ENCODE results near the gene CUBN. TPM values are rescaled to one million over a fixed set of nuclear protein-coding genes. Genes with fewer than 3 reads are reported as not detected.

The CUBN gene
- 0.65 and 2.8 TPM in 2 replicates for total RNA-seq (2014; rRNA removed; shearing (Covaris generic))
- 0.23 and 0.41 TPM in 2 replicates for polyA plus RNA-seq (2016; fragmentation: Nextera tagmentation; extraction: Ambion mirVana)

DNA sequence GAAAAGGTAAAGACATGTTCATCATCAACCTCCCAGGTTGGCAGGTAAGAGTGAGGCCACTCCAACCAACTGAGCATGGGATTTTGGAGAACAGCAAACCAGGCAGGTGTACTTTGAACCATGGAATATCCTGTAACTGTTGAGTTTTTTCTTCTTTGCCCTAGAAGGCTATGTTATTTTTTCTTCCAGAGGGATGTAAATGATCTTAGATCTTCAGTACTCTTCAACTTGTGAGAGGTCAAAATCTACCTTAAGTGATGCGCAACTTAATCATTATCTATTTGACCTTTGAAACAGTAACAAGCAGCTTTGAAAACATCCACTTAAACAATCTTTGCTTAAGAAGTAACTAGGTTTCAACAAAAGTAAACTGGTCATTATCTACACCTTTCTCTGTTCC lies at the start of gene CUBN:
CUBN (minus strand) TSS at position 71 of the 400 bp plus-strand sequence; CDS start at position 25, 46 bp downstream.
- TF ChIP-seq EZH2phosphoT487 (IDR thresholded peaks at IDR 0.05; ENCODE audit: insufficient read depth, low read depth): no peak
- TF ChIP-seq EZH2 (IDR thresholded peaks at IDR 0.05; ENCODE audit: insufficient read depth, poor library complexity, severe bottlenecking): no peak
- Histone ChIP-seq H3K9me2 (ENCODE audit: insufficient read depth) (no peaks in the 10 kb centered on the region), H3F3A (ENCODE audit: insufficient read depth) (no peaks in the 10 kb centered on the region), H3K4me1 (ENCODE audit: insufficient read depth) (no peaks in the 10 kb centered on the region), H2AFZ (no peak within 1 kb of the TSS), H3K9me3 (ENCODE audit: low read depth) (no peaks in the 10 kb centered on the region), H3K9ac (no peak within 1 kb of the TSS), H3K4me3 (no peak within 1 kb of the TSS), H3K79me2 (ENCODE audit: insufficient read depth) (no peaks in the 10 kb centered on the region), H3K27ac (no peak within 1 kb of the TSS), H3K27me3 (replicated peaks; ENCODE audit: insufficient read depth) (no peaks in the 10 kb centered on the region), H4K20me1 (ENCODE audit: insufficient read depth) (no peaks in the 10 kb centered on the region), H3K36me3 (ENCODE audit: low read depth) (no peaks in the 10 kb centered on the region), H3K4me2 (ENCODE audit: unreplicated experiment) (no peak within 1 kb of the TSS)
- in situ Hi-C loops (cut with MboI): no loop called here
- DNase-seq: no peak
- 91 to 93% methylated on average over 1 of the region's 1 CpG for WGBS, 2 experiments (ENCODE audit: low coverage in 1 of 2, low lambda C conversion rate in 2 of 2, missing lambda C conversion rate in 2 of 2)

DNA sequence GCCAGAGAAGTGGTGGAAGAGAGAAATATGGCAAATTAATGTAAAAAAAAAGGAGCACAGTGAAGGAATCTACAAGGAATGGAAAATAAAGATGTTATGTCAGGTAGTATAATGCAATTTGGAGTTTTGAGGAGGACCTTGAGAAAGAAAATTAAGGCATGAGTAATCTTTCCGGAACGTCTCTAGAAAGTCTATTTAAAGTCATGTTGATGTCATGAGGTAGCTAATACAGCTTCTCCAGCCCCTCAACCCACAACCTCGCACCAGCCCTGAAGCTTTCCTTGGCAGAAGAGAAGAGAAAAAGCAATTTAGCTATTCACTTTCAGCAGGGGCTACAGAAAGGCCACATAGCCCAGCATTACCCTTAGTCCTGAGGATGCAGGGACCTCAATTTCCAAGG lies 49.4 kb upstream of the CUBN start:
- H3K4me3 ChIP-seq: no peak overlapping the region
- H2AFZ ChIP-seq: no peak overlapping the region
- in situ Hi-C loops (cut with MboI): no loop called here
- WGBS, 2 experiments (ENCODE audit: low coverage in 1 of 2, low lambda C conversion rate in 2 of 2, missing lambda C conversion rate in 2 of 2): 44 to 45% methylated on average over 3 of the region's 3 CpGs
- no peaks in the 10 kb centered on the region for H3K9me2 ChIP-seq (ENCODE audit: insufficient read depth)
- H3K36me3 ChIP-seq (ENCODE audit: low read depth): no peaks in the 10 kb centered on the region
- no peak overlapping the region for H3K27ac ChIP-seq
- peaks cover 26% of the 10 kb centered on the region for H3K4me1 ChIP-seq (ENCODE audit: insufficient read depth)
- TF ChIP-seq EZH2phosphoT487 (IDR thresholded peaks at IDR 0.05; ENCODE audit: insufficient read depth, low read depth): no peak
- TF ChIP-seq EZH2 (IDR thresholded peaks at IDR 0.05; ENCODE audit: insufficient read depth, poor library complexity, severe bottlenecking): no peak
- no peaks in the 10 kb centered on the region for H3K27me3 ChIP-seq (replicated peaks; ENCODE audit: insufficient read depth)
- H3F3A ChIP-seq (ENCODE audit: insufficient read depth): no peaks in the 10 kb centered on the region
- DNase-seq: peak; percentile 58
- H3K9ac ChIP-seq: no peak overlapping the region
- no peaks in the 10 kb centered on the region for H3K9me3 ChIP-seq (ENCODE audit: low read depth)
- no peaks in the 10 kb centered on the region for H3K79me2 ChIP-seq (ENCODE audit: insufficient read depth)
- no peaks in the 10 kb centered on the region for H4K20me1 ChIP-seq (ENCODE audit: insufficient read depth)
- peak overlapping the region; percentile 42 for H3K4me2 ChIP-seq (ENCODE audit: unreplicated experiment)

DNA sequence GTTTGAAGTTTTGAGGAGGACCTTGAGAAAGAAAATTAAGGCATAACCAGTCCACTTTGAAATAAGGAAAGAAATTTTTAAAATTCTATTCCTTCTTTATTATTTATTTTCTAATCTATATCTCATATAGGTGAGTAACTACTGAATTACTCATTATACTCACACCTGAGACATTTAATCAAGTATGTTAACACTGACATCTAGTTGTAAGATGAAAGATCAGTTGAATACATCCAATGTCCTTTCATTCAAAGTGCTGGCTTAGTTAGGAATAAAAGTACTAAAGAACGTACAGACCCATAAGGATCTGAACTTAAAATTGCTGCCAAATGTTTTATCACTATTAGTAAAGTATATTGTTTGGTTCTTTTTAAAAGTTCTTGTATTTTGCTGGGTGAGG lies 48.4 kb upstream of the CUBN start:
- Histone ChIP-seq H3K27ac (no peak overlapping the region), H3K36me3 (ENCODE audit: low read depth) (no peaks in the 10 kb centered on the region), H3K9ac (no peak overlapping the region), H3K9me2 (ENCODE audit: insufficient read depth) (no peaks in the 10 kb centered on the region), H3K9me3 (ENCODE audit: low read depth) (no peaks in the 10 kb centered on the region), H3K27me3 (replicated peaks; ENCODE audit: insufficient read depth) (no peaks in the 10 kb centered on the region), H3K4me3 (no peak overlapping the region), H3F3A (ENCODE audit: insufficient read depth) (no peaks in the 10 kb centered on the region), H3K79me2 (ENCODE audit: insufficient read depth) (no peaks in the 10 kb centered on the region), H3K4me2 (ENCODE audit: unreplicated experiment) (no peak overlapping the region), H4K20me1 (ENCODE audit: insufficient read depth) (no peaks in the 10 kb centered on the region), H3K4me1 (ENCODE audit: insufficient read depth) (peaks cover 26% of the 10 kb centered on the region), H2AFZ (no peak overlapping the region)
- in situ Hi-C loops (cut with MboI): no loop called here
- no peak for DNase-seq
- 98 to 100% methylated on average over 1 of the region's 1 CpG for WGBS, 2 experiments (ENCODE audit: low coverage in 1 of 2, low lambda C conversion rate in 2 of 2, missing lambda C conversion rate in 2 of 2)
- TF ChIP-seq EZH2 (IDR thresholded peaks at IDR 0.05; ENCODE audit: insufficient read depth, poor library complexity, severe bottlenecking): no peak
- TF ChIP-seq EZH2phosphoT487 (IDR thresholded peaks at IDR 0.05; ENCODE audit: insufficient read depth, low read depth): no peak

DNA sequence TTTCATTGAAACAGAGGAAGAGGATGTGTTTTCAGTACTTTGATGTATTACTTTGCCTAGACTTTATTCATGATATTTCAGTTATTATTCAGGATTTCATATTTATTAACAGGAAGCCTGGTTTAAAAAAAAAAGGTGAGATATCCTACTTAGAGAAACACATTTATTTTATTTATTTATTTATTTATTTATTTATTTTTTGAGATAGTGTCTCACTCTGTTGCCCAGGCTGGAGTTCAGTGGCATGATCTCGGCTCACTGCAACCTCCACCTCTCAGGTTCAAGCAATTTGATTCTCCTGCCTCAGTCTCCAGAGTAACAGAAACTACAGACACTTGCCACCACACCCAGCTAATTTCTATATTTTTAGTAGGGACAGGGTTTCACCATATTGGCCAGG lies 47.4 kb upstream of the CUBN start:
- no peaks in the 10 kb centered on the region for H3F3A ChIP-seq (ENCODE audit: insufficient read depth)
- no peaks in the 10 kb centered on the region for H3K79me2 ChIP-seq (ENCODE audit: insufficient read depth)
- H3K9me3 ChIP-seq (ENCODE audit: low read depth): no peaks in the 10 kb centered on the region
- H3K27ac ChIP-seq: no peak overlapping the region
- no peak for DNase-seq
- no peak overlapping the region for H3K4me2 ChIP-seq (ENCODE audit: unreplicated experiment)
- no peaks in the 10 kb centered on the region for H3K9me2 ChIP-seq (ENCODE audit: insufficient read depth)
- 94 to 100% methylated on average over 1 of the region's 1 CpG for WGBS, 2 experiments (ENCODE audit: low coverage in 1 of 2, low lambda C conversion rate in 2 of 2, missing lambda C conversion rate in 2 of 2)
- H3K4me1 ChIP-seq (ENCODE audit: insufficient read depth): peaks cover 26% of the 10 kb centered on the region
- H3K4me3 ChIP-seq: no peak overlapping the region
- H3K36me3 ChIP-seq (ENCODE audit: low read depth): no peaks in the 10 kb centered on the region
- TF ChIP-seq EZH2phosphoT487 (IDR thresholded peaks at IDR 0.05; ENCODE audit: insufficient read depth, low read depth): no peak
- no peak for TF ChIP-seq EZH2 (IDR thresholded peaks at IDR 0.05; ENCODE audit: insufficient read depth, poor library complexity, severe bottlenecking)
- H3K9ac ChIP-seq: no peak overlapping the region
- H2AFZ ChIP-seq: no peak overlapping the region
- in situ Hi-C loops (cut with MboI): no loop called here
- H4K20me1 ChIP-seq (ENCODE audit: insufficient read depth): no peaks in the 10 kb centered on the region
- no peaks in the 10 kb centered on the region for H3K27me3 ChIP-seq (replicated peaks; ENCODE audit: insufficient read depth)

DNA sequence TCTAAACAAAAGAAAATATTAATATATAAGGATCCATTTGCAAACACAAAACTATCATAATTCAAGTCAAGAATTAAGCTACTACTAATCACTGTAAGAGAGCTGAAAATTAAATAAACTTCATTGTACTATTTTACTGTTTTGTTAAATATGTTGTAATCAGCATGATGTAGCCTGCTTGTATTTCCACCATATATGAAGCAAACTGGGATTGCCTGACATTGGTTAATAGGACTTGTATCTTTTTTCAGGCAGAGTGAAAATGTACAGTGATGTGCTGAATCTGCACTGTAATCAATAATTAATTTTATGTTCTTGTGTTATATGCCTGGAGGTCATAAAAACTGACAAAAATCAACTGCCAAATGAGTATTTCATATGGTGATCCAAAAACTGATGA lies 46.5 kb upstream of the CUBN start:
- TF ChIP-seq EZH2 (IDR thresholded peaks at IDR 0.05; ENCODE audit: insufficient read depth, poor library complexity, severe bottlenecking): no peak
- no peak for TF ChIP-seq EZH2phosphoT487 (IDR thresholded peaks at IDR 0.05; ENCODE audit: insufficient read depth, low read depth)
- peak overlapping the region; percentile 47 for H3K27ac ChIP-seq
- peak overlapping the region; percentile 82; the same call in 1 of the 2 replicates for H2AFZ ChIP-seq

More for the DNA sequence above, 46.5 kb upstream of the CUBN start:
- Histone ChIP-seq H3F3A (ENCODE audit: insufficient read depth) (no peaks in the 10 kb centered on the region), H3K4me3 (no peak overlapping the region), H4K20me1 (ENCODE audit: insufficient read depth) (no peaks in the 10 kb centered on the region), H3K4me2 (ENCODE audit: unreplicated experiment) (no peak overlapping the region), H3K79me2 (ENCODE audit: insufficient read depth) (no peaks in the 10 kb centered on the region), H3K27me3 (replicated peaks; ENCODE audit: insufficient read depth) (no peaks in the 10 kb centered on the region), H3K36me3 (ENCODE audit: low read depth) (no peaks in the 10 kb centered on the region), H3K9ac (peak overlapping the region; percentile 62), H3K9me2 (ENCODE audit: insufficient read depth) (no peaks in the 10 kb centered on the region), H3K4me1 (ENCODE audit: insufficient read depth) (peaks cover 26% of the 10 kb centered on the region), H3K9me3 (ENCODE audit: low read depth) (no peaks in the 10 kb centered on the region)
- in situ Hi-C loops (cut with MboI): no loop called here
- peak; percentile 3 for DNase-seq
